H9 (cell line): ENCODE measurements around the gene RABGAP1L. TPM values are rescaled to one million over a fixed set of nuclear protein-coding genes. Genes with fewer than 3 reads are reported as not detected.
A peak's percentile ranks its signal among the peaks of the same experiment; 100 is the strongest.

ENCODE experiments used
- DNase-seq: peaks from one replicate; pipeline ENCODE4 v3.0.0-alpha.2; 2017
- H2AFZ ChIP-seq: one replicate; pipeline ENCODE4 v1.6.1; 2013; ENCODE audit warnings: mild to moderate bottlenecking, low read length, control low read depth, moderate library complexity
- H2AK5ac ChIP-seq: 2 replicates; pipeline ENCODE4 v1.6.1; 2013; ENCODE audit warnings: low read length, control low read depth, mixed read lengths; ENCODE audit not compliant: insufficient read length
- H2BK120ac ChIP-seq: one replicate; pipeline ENCODE4 v1.6.1; 2013; ENCODE audit warnings: low read depth, mild to moderate bottlenecking, low read length, control low read depth, inconsistent platforms; ENCODE audit not compliant: poor library complexity, severe bottlenecking
- H2BK12ac ChIP-seq: 2 replicates; pipeline ENCODE4 v1.6.1; 2013; ENCODE audit warnings: low read length, control low read depth, mixed read lengths, low read depth; ENCODE audit not compliant: insufficient read length
- H2BK15ac ChIP-seq: 2 replicates; pipeline ENCODE4 v1.6.1; 2013; ENCODE audit warnings: low read depth, low read length, control low read depth
- H2BK20ac ChIP-seq: one replicate; pipeline ENCODE4 v1.6.1; 2013; ENCODE audit warnings: low read depth, mild to moderate bottlenecking, low read length, control low read depth, inconsistent platforms; ENCODE audit not compliant: poor library complexity, severe bottlenecking
- H2BK5ac ChIP-seq: 2 replicates; pipeline ENCODE4 v1.6.1; 2013; ENCODE audit warnings: low read length, control low read depth, mixed read lengths; ENCODE audit not compliant: insufficient read length
- H3K14ac ChIP-seq: 2 replicates; pipeline ENCODE4 v1.6.1; 2013; ENCODE audit warnings: low read length, control low read depth; ENCODE audit not compliant: insufficient read depth
- H3K18ac ChIP-seq: 2 replicates; pipeline ENCODE4 v1.6.1; 2013; ENCODE audit warnings: low read depth, mild to moderate bottlenecking, mixed read lengths, low read length, control low read depth; ENCODE audit not compliant: insufficient read length
- H3K23ac ChIP-seq: 2 replicates; pipeline ENCODE4 v1.6.1; 2013; ENCODE audit warnings: low read length, control low read depth, mixed read lengths, low read depth; ENCODE audit not compliant: insufficient read length
- H3K23me2 ChIP-seq: 2 replicates; pipeline ENCODE4 v1.6.1; 2013; ENCODE audit warnings: low read depth, mild to moderate bottlenecking, mixed read lengths, low read length, control low read depth; ENCODE audit not compliant: insufficient read length, poor library complexity, severe bottlenecking
- H3K27ac ChIP-seq: 2 replicates; pipeline ENCODE4 v1.5.1; 2013; ENCODE audit warnings: low read length, control low read depth, mixed read lengths, low read depth; ENCODE audit not compliant: insufficient read length
- H3K27me3 ChIP-seq: 2 replicates; pipeline ENCODE4 v1.6.1; 2013; ENCODE audit warnings: low read length, control low read depth, inconsistent platforms; ENCODE audit not compliant: insufficient read depth
- H3K4ac ChIP-seq: 2 replicates; pipeline ENCODE4 v1.6.1; 2013; ENCODE audit warnings: low read depth, mild to moderate bottlenecking, control low read depth, inconsistent platforms, low read length, moderate library complexity
- H3K4me1 ChIP-seq: 2 replicates; pipeline ENCODE4 v1.6.1; 2013; ENCODE audit warnings: low read length, control low read depth, inconsistent platforms; ENCODE audit not compliant: insufficient read depth
- H3K4me2 ChIP-seq: 2 replicates; pipeline ENCODE4 v1.6.1; 2013; ENCODE audit warnings: low read length, control low read depth, mixed read lengths; ENCODE audit not compliant: insufficient read length, insufficient read depth
- H3K56ac ChIP-seq: 2 replicates; pipeline ENCODE4 v1.6.1; 2013; ENCODE audit warnings: low read depth, mild to moderate bottlenecking, mixed read lengths, low read length, control low read depth; ENCODE audit not compliant: insufficient read length
- H3K79me1 ChIP-seq: 2 replicates; pipeline ENCODE4 v1.6.1; 2013; ENCODE audit warnings: low read depth, mild to moderate bottlenecking, moderate library complexity, low read length, control low read depth, inconsistent platforms; ENCODE audit not compliant: insufficient read depth, poor library complexity, severe bottlenecking
- H3K79me2 ChIP-seq: 2 replicates; pipeline ENCODE4 v1.6.1; 2013; ENCODE audit warnings: low read length, control low read depth, inconsistent platforms; ENCODE audit not compliant: insufficient read depth
- H3K9ac ChIP-seq: 2 replicates; pipeline ENCODE4 v1.6.1; 2013; ENCODE audit warnings: low read length, control low read depth, mixed read lengths; ENCODE audit not compliant: insufficient read length; ENCODE audit errors: extremely low read depth
- H3K9me3 ChIP-seq: one replicate; pipeline ENCODE4 v1.6.1; 2013; ENCODE audit warnings: low read depth, low read length, inconsistent platforms; ENCODE audit not compliant: control insufficient read depth
- H3T11ph ChIP-seq: one replicate; pipeline ENCODE4 v1.6.1; 2013; ENCODE audit warnings: mild to moderate bottlenecking, low read length, control low read depth, inconsistent platforms
- H4K20me1 ChIP-seq: one replicate; pipeline ENCODE4 v1.6.1; 2013; ENCODE audit not compliant: control insufficient read depth, insufficient read length, insufficient read depth
- H4K5ac ChIP-seq: 2 replicates; pipeline ENCODE4 v1.6.1; 2013; ENCODE audit warnings: low read depth, mild to moderate bottlenecking, mixed read lengths, low read length, control low read depth; ENCODE audit not compliant: insufficient read length
- H4K8ac ChIP-seq: replicated peaks from 2 replicates; pipeline ENCODE4 v1.6.1; 2013; ENCODE audit warnings: low read length, control low read depth, mixed read lengths, low read depth; ENCODE audit not compliant: insufficient read length
- H4K91ac ChIP-seq: 2 replicates; pipeline ENCODE4 v1.6.1; 2013; ENCODE audit warnings: low read depth, mild to moderate bottlenecking, moderate library complexity, mixed read lengths, low read length, control low read depth; ENCODE audit not compliant: insufficient read length
- H3K27ac Mint-ChIP-seq, 3 experiments: 2 replicates in 2 of 3; 3 replicates in 1 of 3; pipeline ENCODE4 v1.8.0; 2020 to 2021; ENCODE audit warnings: mixed read lengths in 3 of 3, mild to moderate bottlenecking in 1 of 3, moderate library complexity in 1 of 3
- H3K27me3 Mint-ChIP-seq: 2 replicates; pipeline ENCODE4 v1.8.0; 2021; ENCODE audit warnings: low read depth, mild to moderate bottlenecking, moderate library complexity, mixed read lengths
- H3K36me3 Mint-ChIP-seq, 3 experiments: 2 replicates in 2 of 3; 3 replicates in 1 of 3; pipeline ENCODE4 v1.8.0; 2020 to 2021; ENCODE audit warnings: low read depth in 3 of 3, mixed read lengths in 3 of 3; ENCODE audit not compliant: insufficient read depth in 1 of 3
- H3K4me1 Mint-ChIP-seq, 2 experiments: 2 replicates each; pipeline ENCODE4 v1.8.0; 2020; ENCODE audit warnings: mixed read lengths in 2 of 2
- H3K4me3 Mint-ChIP-seq, 2 experiments: 2 replicates in 1 of 2; 3 replicates in 1 of 2; pipeline ENCODE4 v1.8.0; 2020 to 2021; ENCODE audit warnings: mild to moderate bottlenecking in 2 of 2, mixed read lengths in 2 of 2, moderate library complexity in 1 of 2
- H3K9me3 Mint-ChIP-seq, 2 experiments: 2 replicates in 1 of 2; 3 replicates in 1 of 2; pipeline ENCODE4 v1.8.0; 2020; ENCODE audit warnings: mild to moderate bottlenecking in 2 of 2, mixed read lengths in 2 of 2, moderate library complexity in 1 of 2
- CTCF ChIP-seq: fragments of 200-600 bp; sonication (generic); conservative IDR thresholded peaks from 3 replicates; pipeline ENCODE4 v1.8.0; 2021; ENCODE audit warnings: antibody characterized with exemption, mild to moderate bottlenecking
- WGBS: extraction: QIAGEN DNeasy Blood & Tissue Kit; methylation state at CpG from one replicate; pipeline ENCODE4 v1.1.7; 2013; ENCODE audit warnings: missing lambda C conversion rate, low lambda C conversion rate, mixed read lengths; ENCODE audit not compliant: insufficient read length; ENCODE audit errors: extremely low coverage; 5-methylcytosine and 5-hydroxymethylcytosine counted together
- total RNA-seq: library from RNA; stranded (reverse); gene quantifications from 2 replicates; pipeline ENCODE4 v1.2.1, GENCODE V29; 2021

RABGAP1L gene
- total RNA-seq, 1 experiment from 2014 or later: 147 TPM

- peaks cover 4% of the 10 kb centered on the region for H3K23me2 ChIP-seq
- H2BK5ac ChIP-seq: no peak overlapping the region
- no peak overlapping the region for H4K91ac ChIP-seq
- peak; percentile 42 for DNase-seq
- H3K56ac ChIP-seq: no peak overlapping the region
- peak overlapping the region; percentile 11 for H2AFZ ChIP-seq
- H4K5ac ChIP-seq: no peak overlapping the region
- no peak overlapping the region for H3K4ac ChIP-seq
- TF ChIP-seq CTCF: no peak
- H2BK15ac ChIP-seq: no peak overlapping the region
- WGBS: no CpG with 5 or more reads among the region's 14 CpGs
- H3K23ac ChIP-seq: no peak overlapping the region
- no peak overlapping the region for H2BK120ac ChIP-seq
- H3K4me2 ChIP-seq: peak overlapping the region; percentile 87
- H3K18ac ChIP-seq: no peak overlapping the region
- no peaks in the 10 kb centered on the region for H3K9me3 ChIP-seq
- no peaks in the 10 kb centered on the region for H3K27me3 ChIP-seq
- H3K27ac Mint-ChIP-seq: peak overlapping the region; percentile 66 to 94 (median 91); a peak in 6 of 7 replicates
- H2BK20ac ChIP-seq: no peak overlapping the region
- H3K27ac ChIP-seq: no peak overlapping the region
- H3K9me3 Mint-ChIP-seq: no peaks in the 10 kb centered on the region
- H3K9ac ChIP-seq: peak overlapping the region; percentile 20
- H3K4me1 ChIP-seq: 0 out of 2 replicates have a peak, but pooled peaks cover 4% of the 10 kb centered on the region
- H4K20me1 ChIP-seq: no peaks in the 10 kb centered on the region
- no peak overlapping the region for H4K8ac ChIP-seq
- H3K36me3 Mint-ChIP-seq: no peaks in the 10 kb centered on the region
- H3K79me1 ChIP-seq: no peaks in the 10 kb centered on the region
- no peak overlapping the region for H3K14ac ChIP-seq
- H3K27me3 Mint-ChIP-seq: peaks cover 1% of the 10 kb centered on the region
- H3T11ph ChIP-seq: no peak overlapping the region
- H3K79me2 ChIP-seq: no peaks in the 10 kb centered on the region
- peaks cover 20 to 27% of the 10 kb centered on the region in 2 experiments for H3K4me1 Mint-ChIP-seq
- peak overlapping the region; percentile 84 to 99 for H3K4me3 Mint-ChIP-seq
- H2AK5ac ChIP-seq: no peak overlapping the region
- no peak overlapping the region for H2BK12ac ChIP-seq
Measured at GRCh38 chr1:174160109-174160473, 771 bp downstream of the RABGAP1L start.
